OCI-LY3 (cell line): ENCODE results near the gene DSCAM.

ENCODE experiments used
- H2AFZ ChIP-seq: fragments of 200-600, 300-600 bp; shearing (Covaris generic); 2 replicates; pipeline ENCODE4 v1.6.0; 2014; ENCODE audit warnings: antibody characterized with exemption, low read depth, low read length
- H3K27ac ChIP-seq: fragments of 200-600, 300-600 bp; sonication (generic); 2 replicates; pipeline ENCODE4 v1.5.1; 2014; ENCODE audit warnings: mild to moderate bottlenecking, low read length, moderate library complexity, mixed read lengths
- H3K27me3 ChIP-seq: fragments of 200-600, 300-600 bp; sonication (generic); 2 replicates; pipeline ENCODE4 v1.6.1; 2014; ENCODE audit warnings: low read depth, low read length, mixed read lengths
- H3K36me3 ChIP-seq: fragments of 200-600, 300-600 bp; sonication (generic); replicated peaks from 2 replicates; pipeline ENCODE3; 2014; ENCODE audit warnings: low read depth, low read length, mixed read lengths
- H3K4me1 ChIP-seq: fragments of 300-600, 200-600 bp; sonication (generic); 2 replicates; pipeline ENCODE4 v1.6.1; 2014; ENCODE audit warnings: low read length, mixed read lengths
- H3K4me2 ChIP-seq: fragments of 200-600, 300-600 bp; sonication (generic); 2 replicates; pipeline ENCODE4 v1.6.1; 2014; ENCODE audit warnings: low read length, mixed read lengths
- H3K4me3 ChIP-seq: fragments of 300-600, 200-600 bp; sonication (generic); 2 replicates; pipeline ENCODE4 v1.5.1; 2014; ENCODE audit warnings: antibody characterized with exemption, mild to moderate bottlenecking, low read length, moderate library complexity
- H3K79me2 ChIP-seq: fragments of 300-600, 200-600 bp; shearing (Covaris generic); 2 replicates; pipeline ENCODE4 v1.6.1; 2014; ENCODE audit warnings: mild to moderate bottlenecking, low read length, mixed read lengths
- H3K9ac ChIP-seq: fragments of 300-600, 200-600 bp; shearing (Covaris generic); 2 replicates; pipeline ENCODE4 v1.6.0; 2014; ENCODE audit warnings: mild to moderate bottlenecking, low read length, moderate library complexity
- H3K9me3 ChIP-seq: fragments of 200-600, 300-600 bp; shearing (Covaris generic); 2 replicates; pipeline ENCODE4 v1.6.1; 2014; ENCODE audit warnings: low read length, mixed read lengths; ENCODE audit not compliant: insufficient read depth
- H4K20me1 ChIP-seq: fragments of 200-600, 300-600 bp; sonication (generic); 2 replicates; pipeline ENCODE4 v1.6.1; 2016; ENCODE audit warnings: low read length, mixed read lengths; ENCODE audit not compliant: insufficient read depth
- CTCF ChIP-seq: fragments of 200-600, 300-600 bp; sonication (generic); IDR thresholded peaks from 2 replicates; pipeline ENCODE4 v1.5.1; 2014; ENCODE audit warnings: antibody characterized with exemption, low read length, low read depth
- EZH2phosphoT487 ChIP-seq: fragments of 200-600 bp; shearing (Covaris generic); IDR thresholded peaks from 2 replicates; pipeline ENCODE4 v1.6.1; 2018; ENCODE audit warnings: antibody characterized with exemption, mixed run types, low read depth

DSCAM gene

GRCh38 chr21:40060083-40060677 is 786.8 kb downstream of the DSCAM start:
- no peak overlapping the region for H2AFZ ChIP-seq
- no peaks in the 10 kb centered on the region for H3K9me3 ChIP-seq
- no peaks in the 10 kb centered on the region for H3K27me3 ChIP-seq
- no peak overlapping the region for H3K4me3 ChIP-seq
- no peaks in the 10 kb centered on the region for H4K20me1 ChIP-seq
- no peaks in the 10 kb centered on the region for H3K4me1 ChIP-seq
- H3K27ac ChIP-seq, result no peak overlapping the region
- H3K36me3 ChIP-seq, result no peaks in the 10 kb centered on the region
- H3K4me2 ChIP-seq, result no peak overlapping the region
- TF ChIP-seq EZH2phosphoT487 (no peak), CTCF (no peak)
- H3K9ac ChIP-seq, result no peak overlapping the region
- H3K79me2 ChIP-seq, result no peaks in the 10 kb centered on the region

GRCh38 chr21:40057331-40057730 is 789.6 kb downstream of the DSCAM start:
- TF ChIP-seq CTCF (no peak), EZH2phosphoT487 (no peak)
- Histone ChIP-seq H4K20me1 (no peaks in the 10 kb centered on the region), H2AFZ (no peak overlapping the region), H3K79me2 (no peaks in the 10 kb centered on the region), H3K4me3 (no peak overlapping the region), H3K27ac (no peak overlapping the region), H3K36me3 (no peaks in the 10 kb centered on the region), H3K4me2 (no peak overlapping the region), H3K4me1 (no peaks in the 10 kb centered on the region), H3K9me3 (no peaks in the 10 kb centered on the region), H3K27me3 (no peaks in the 10 kb centered on the region), H3K9ac (no peak overlapping the region)

GRCh38 chr21:40056031-40056430 is 790.9 kb downstream of the DSCAM start:
- Histone ChIP-seq H3K27me3 (no peaks in the 10 kb centered on the region), H3K79me2 (no peaks in the 10 kb centered on the region), H3K9ac (no peak overlapping the region), H3K4me1 (no peaks in the 10 kb centered on the region), H3K27ac (no peak overlapping the region), H3K36me3 (no peaks in the 10 kb centered on the region), H2AFZ (no peak overlapping the region), H3K4me2 (no peak overlapping the region), H3K9me3 (no peaks in the 10 kb centered on the region), H4K20me1 (no peaks in the 10 kb centered on the region), H3K4me3 (no peak overlapping the region)
- TF ChIP-seq CTCF, result no peak
- no peak for TF ChIP-seq EZH2phosphoT487

GRCh38 chr21:40054403-40054802 is 792.6 kb downstream of the DSCAM start:
- no peak overlapping the region for H2AFZ ChIP-seq
- TF ChIP-seq CTCF (no peak), EZH2phosphoT487 (no peak)

More at GRCh38 chr21:40054403-40054802, 792.6 kb downstream of the DSCAM start:
- Histone ChIP-seq H3K4me3 (no peak overlapping the region), H3K36me3 (no peaks in the 10 kb centered on the region), H3K27me3 (no peaks in the 10 kb centered on the region), H3K9ac (no peak overlapping the region), H4K20me1 (no peaks in the 10 kb centered on the region), H3K79me2 (no peaks in the 10 kb centered on the region), H3K27ac (no peak overlapping the region), H3K9me3 (no peaks in the 10 kb centered on the region), H3K4me2 (no peak overlapping the region), H3K4me1 (no peaks in the 10 kb centered on the region)
